Brain microvascular endothelial cell (primary cell): ENCODE measurements around the gene METTL27.

Source experiments
- DNase-seq: peaks from one replicate; pipeline ENCODE4 v3.0.0-alpha.2; 2020
- H3K27ac ChIP-seq: fragments of 250-450 bp; sonication (Bioruptor Pico); 2 replicates; pipeline ENCODE4 v1.5.1; 2020; ENCODE audit warnings: mild to moderate bottlenecking, moderate library complexity
- H3K27me3 ChIP-seq: fragments of 250-450 bp; sonication (Bioruptor Pico); replicated peaks from 2 replicates; pipeline ENCODE4 v1.5.1; 2020; ENCODE audit warnings: mild to moderate bottlenecking
- H3K36me3 ChIP-seq: fragments of 250-450 bp; sonication (Bioruptor Pico); replicated peaks from 2 replicates; pipeline ENCODE4 v1.5.1; 2020; ENCODE audit warnings: mild to moderate bottlenecking
- H3K4me3 ChIP-seq: 2 replicates; pipeline ENCODE4 v1.5.1; 2011; ENCODE audit warnings: low read depth, mild to moderate bottlenecking, control low read depth, low read length, moderate library complexity
- in situ Hi-C: cut with HindIII; loops from 2 replicates; pipeline ENCODE4 v1.10.0; 2017; ENCODE audit warnings: low sequenced_read_pairs, low pct_ligation_motif_present
- TF ChIP-seq, protein P1 (sequence below): IDR thresholded peaks from 2 replicates; pipeline ENCODE4 v1.5.1; 2011; ENCODE audit warnings: low read depth, mild to moderate bottlenecking, moderate library complexity, low read length, control low read depth, inconsistent platforms; ENCODE audit errors: missing control alignments

Gene METTL27

DNA sequence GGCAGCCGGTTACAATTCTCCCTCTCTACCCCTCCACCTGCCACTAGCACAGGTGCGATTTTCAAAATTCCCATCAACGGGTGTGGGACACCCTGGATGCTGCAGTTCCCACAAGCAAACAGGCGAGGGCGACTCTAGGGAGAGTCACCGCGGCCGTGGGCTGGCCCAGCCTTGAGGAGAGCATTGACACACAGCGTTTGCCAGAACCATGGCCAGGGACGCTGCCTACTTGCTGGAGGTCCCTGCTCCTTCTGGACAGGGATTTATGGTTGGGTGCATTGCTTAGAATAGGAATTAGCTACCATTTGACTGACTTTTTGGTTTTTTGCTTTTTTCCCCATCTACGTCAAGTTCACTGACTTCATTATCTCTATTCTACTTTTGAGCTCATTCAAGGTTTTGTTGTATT, 30.6 kb downstream of the METTL27 start:
- no peak overlapping the region for H3K4me3 ChIP-seq
- no peak overlapping the region for H3K27ac ChIP-seq
- DNase-seq = peak; percentile 43
- no peaks in the 10 kb centered on the region for H3K27me3 ChIP-seq
- no peaks in the 10 kb centered on the region for H3K36me3 ChIP-seq
- TF ChIP-seq, protein P1, sequence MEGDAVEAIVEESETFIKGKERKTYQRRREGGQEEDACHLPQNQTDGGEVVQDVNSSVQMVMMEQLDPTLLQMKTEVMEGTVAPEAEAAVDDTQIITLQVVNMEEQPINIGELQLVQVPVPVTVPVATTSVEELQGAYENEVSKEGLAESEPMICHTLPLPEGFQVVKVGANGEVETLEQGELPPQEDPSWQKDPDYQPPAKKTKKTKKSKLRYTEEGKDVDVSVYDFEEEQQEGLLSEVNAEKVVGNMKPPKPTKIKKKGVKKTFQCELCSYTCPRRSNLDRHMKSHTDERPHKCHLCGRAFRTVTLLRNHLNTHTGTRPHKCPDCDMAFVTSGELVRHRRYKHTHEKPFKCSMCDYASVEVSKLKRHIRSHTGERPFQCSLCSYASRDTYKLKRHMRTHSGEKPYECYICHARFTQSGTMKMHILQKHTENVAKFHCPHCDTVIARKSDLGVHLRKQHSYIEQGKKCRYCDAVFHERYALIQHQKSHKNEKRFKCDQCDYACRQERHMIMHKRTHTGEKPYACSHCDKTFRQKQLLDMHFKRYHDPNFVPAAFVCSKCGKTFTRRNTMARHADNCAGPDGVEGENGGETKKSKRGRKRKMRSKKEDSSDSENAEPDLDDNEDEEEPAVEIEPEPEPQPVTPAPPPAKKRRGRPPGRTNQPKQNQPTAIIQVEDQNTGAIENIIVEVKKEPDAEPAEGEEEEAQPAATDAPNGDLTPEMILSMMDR = peak; percentile 96
- in situ Hi-C loops = no loop called here

DNA sequence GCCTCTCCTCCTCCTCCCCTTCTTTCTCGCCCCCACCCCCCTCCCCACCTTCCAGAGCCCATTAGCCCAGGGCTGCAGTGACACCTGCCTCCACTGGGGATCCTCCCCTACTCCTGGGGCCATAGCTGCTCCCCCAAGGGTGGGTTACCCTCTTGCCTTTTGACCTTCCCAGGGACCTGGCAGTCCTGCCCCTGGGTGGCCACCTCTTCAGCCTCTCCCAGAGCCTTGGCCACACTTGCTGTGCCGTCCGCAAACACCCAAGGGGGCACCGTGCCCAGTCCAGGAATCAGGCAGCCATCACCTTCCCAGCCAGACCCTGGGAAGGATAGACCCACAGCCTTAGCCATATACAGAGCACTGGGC, 31.3 kb downstream of the METTL27 start:
- Histone ChIP-seq H3K27me3 (no peaks in the 10 kb centered on the region), H3K4me3 (no peak overlapping the region), H3K36me3 (no peaks in the 10 kb centered on the region), H3K27ac (no peak overlapping the region)
- in situ Hi-C loops = no loop called here
- DNase-seq = no peak
- TF ChIP-seq, protein P1 = peak; percentile 8

DNA sequence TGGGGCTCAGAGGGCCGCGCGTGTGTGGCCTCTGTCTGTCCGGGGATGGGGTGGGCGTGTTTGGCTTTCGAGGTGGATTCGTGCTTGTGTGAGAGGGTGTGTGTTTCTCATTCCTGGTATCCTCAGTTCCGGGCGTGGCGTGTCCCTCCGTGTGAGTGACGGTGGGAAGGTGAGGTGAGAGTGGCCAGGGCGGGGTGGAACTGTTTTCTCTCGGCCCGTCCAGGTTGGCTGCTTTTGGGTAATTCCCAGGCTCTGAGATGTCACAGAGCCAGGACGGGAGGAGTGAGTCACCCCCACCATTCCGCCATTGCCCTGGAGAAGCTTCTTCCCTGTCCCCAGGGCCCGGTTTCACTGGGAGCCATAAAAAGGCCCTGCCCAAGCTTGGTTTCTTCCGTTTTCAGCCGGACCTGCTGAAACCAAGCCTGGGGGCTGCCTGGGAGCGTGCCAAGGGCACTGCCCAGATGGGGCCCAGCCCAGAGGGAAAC, 32.8 kb downstream of the METTL27 start:
- H3K36me3 ChIP-seq = no peaks in the 10 kb centered on the region
- H3K27ac ChIP-seq = no peak overlapping the region
- H3K4me3 ChIP-seq = no peak overlapping the region
- in situ Hi-C loops = no loop called here
- TF ChIP-seq, protein P1 = no peak
- DNase-seq = no peak
- no peaks in the 10 kb centered on the region for H3K27me3 ChIP-seq

DNA sequence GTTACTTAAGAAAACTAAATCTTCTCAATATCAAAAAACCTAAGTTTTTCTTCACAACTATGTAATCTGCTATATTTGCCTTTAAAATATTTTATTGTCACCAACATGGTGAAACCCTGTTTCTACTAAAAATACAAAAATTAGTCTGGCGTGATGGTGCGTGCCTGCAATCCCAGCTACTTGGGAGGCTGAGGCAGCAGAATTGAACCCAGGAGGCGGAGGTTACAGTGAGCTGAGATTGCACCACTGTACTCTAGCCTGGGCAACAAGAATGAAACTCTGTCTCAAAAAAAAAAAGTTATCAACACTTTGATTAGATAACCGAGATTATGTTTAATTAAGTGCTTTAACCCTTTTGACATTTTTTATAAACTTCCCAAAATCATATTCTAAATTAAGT, 39.9 kb downstream of the METTL27 start:
- TF ChIP-seq, protein P1 = no peak
- H3K27me3 ChIP-seq = no peaks in the 10 kb centered on the region
- in situ Hi-C loops = no loop called here
- H3K27ac ChIP-seq = no peak overlapping the region
- H3K36me3 ChIP-seq = no peaks in the 10 kb centered on the region
- DNase-seq = no peak
- no peak overlapping the region for H3K4me3 ChIP-seq

DNA sequence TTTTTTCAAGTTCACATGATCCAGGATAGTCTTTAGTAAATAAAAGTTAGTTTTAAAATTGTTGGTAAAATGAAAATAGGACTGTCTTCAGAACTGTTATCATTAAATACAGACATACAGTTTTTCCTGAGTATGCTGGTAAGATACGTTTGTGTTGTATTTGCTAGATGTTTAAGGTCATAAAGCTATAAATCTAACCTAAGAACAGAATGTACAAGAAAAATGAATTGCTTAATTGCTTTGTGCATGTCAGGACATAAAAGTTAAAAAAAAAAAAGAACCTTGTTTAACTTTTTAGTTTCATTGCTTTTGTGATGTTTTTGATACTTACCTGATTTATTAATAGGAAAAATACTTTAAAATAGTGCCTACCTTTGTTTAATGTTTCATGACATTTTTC, 40.7 kb downstream of the METTL27 start:
- TF ChIP-seq, protein P1 = no peak
- DNase-seq = no peak
- Histone ChIP-seq H3K27me3 (no peaks in the 10 kb centered on the region), H3K36me3 (no peaks in the 10 kb centered on the region), H3K4me3 (no peak overlapping the region), H3K27ac (no peak overlapping the region)
- in situ Hi-C loops = no loop called here
